Mesenchymal stem cell (in vitro differentiated cells and primary cell): ENCODE measurements around the gene CSGALNACT2.

Source experiments
- DNase-seq: peaks from one replicate; pipeline ENCODE4 v3.0.0-alpha.2; 2013
- H2AFZ ChIP-seq: one replicate; pipeline ENCODE4 v1.6.1; 2013; ENCODE audit warnings: low read depth, mild to moderate bottlenecking, control low read depth, inconsistent platforms, low read length, moderate library complexity
- H2AK5ac ChIP-seq: 2 replicates; pipeline ENCODE4 v1.6.1; 2013; ENCODE audit warnings: low read length, moderate library complexity, mild to moderate bottlenecking, inconsistent platforms; ENCODE audit not compliant: severe bottlenecking
- H2BK120ac ChIP-seq: one replicate; pipeline ENCODE4 v1.6.1; 2013; ENCODE audit warnings: low read depth, mild to moderate bottlenecking, inconsistent platforms, low read length, moderate library complexity
- H2BK12ac ChIP-seq, 2 experiments: one replicate each; pipeline ENCODE4 v1.6.1; 2013; ENCODE audit warnings: inconsistent platforms in 2 of 2, low read length in 2 of 2, mild to moderate bottlenecking in 2 of 2, moderate library complexity in 2 of 2, control low read depth in 1 of 2
- H2BK15ac ChIP-seq: one replicate; pipeline ENCODE4 v1.6.1; 2013; ENCODE audit warnings: mild to moderate bottlenecking, low read depth, inconsistent platforms; ENCODE audit not compliant: poor library complexity, severe bottlenecking
- H2BK5ac ChIP-seq: 2 replicates; pipeline ENCODE4 v1.6.1; 2013; ENCODE audit warnings: low read depth, mild to moderate bottlenecking, low read length, control low read depth, inconsistent platforms; ENCODE audit not compliant: poor library complexity, severe bottlenecking
- H3K14ac ChIP-seq, 2 experiments: one replicate each; pipeline ENCODE4 v1.6.1; 2013; ENCODE audit warnings: inconsistent platforms in 2 of 2, low read length in 2 of 2, control low read depth in 1 of 2, mild to moderate bottlenecking in 1 of 2, moderate library complexity in 1 of 2
- H3K18ac ChIP-seq, 2 experiments: one replicate each; pipeline ENCODE4 v1.6.1; 2013; ENCODE audit warnings: inconsistent platforms in 2 of 2, low read length in 2 of 2, control low read depth in 1 of 2, low read depth in 1 of 2, mild to moderate bottlenecking in 1 of 2
- H3K23ac ChIP-seq, 2 experiments: one replicate each; pipeline ENCODE4 v1.6.1; 2013; ENCODE audit warnings: inconsistent platforms in 2 of 2, low read length in 2 of 2, mild to moderate bottlenecking in 2 of 2, moderate library complexity in 2 of 2, control low read depth in 1 of 2
- H3K27ac ChIP-seq: 2 replicates; pipeline ENCODE4 v1.5.1; 2013; ENCODE audit warnings: mild to moderate bottlenecking, moderate library complexity, low read length, control low read depth, inconsistent platforms; ENCODE audit not compliant: poor library complexity, severe bottlenecking
- H3K27me3 ChIP-seq, 2 experiments: 2 replicates each; pipeline versions ENCODE4 v1.6.1 to v1.7.0; 2013; ENCODE audit warnings: low read length in 2 of 2, mild to moderate bottlenecking in 2 of 2, moderate library complexity in 2 of 2, control low read depth in 1 of 2, inconsistent platforms in 1 of 2; ENCODE audit not compliant: control insufficient read depth in 1 of 2, insufficient read depth in 1 of 2
- H3K36me3 ChIP-seq, 2 experiments: 2 replicates each; pipeline versions ENCODE4 v1.6.1 to v1.7.0; 2013; ENCODE audit warnings: low read length in 2 of 2, control low read depth in 1 of 2, inconsistent platforms in 1 of 2, low read depth in 1 of 2, mild to moderate bottlenecking in 1 of 2; ENCODE audit not compliant: insufficient read depth in 2 of 2, control insufficient read depth in 1 of 2
- H3K4ac ChIP-seq, 2 experiments: one replicate each; pipeline ENCODE4 v1.6.1; 2013; ENCODE audit warnings: inconsistent platforms in 2 of 2, low read length in 2 of 2, mild to moderate bottlenecking in 2 of 2, moderate library complexity in 2 of 2, control low read depth in 1 of 2, low read depth in 1 of 2
- H3K4me1 ChIP-seq: 2 replicates; pipeline ENCODE4 v1.6.1; 2013; ENCODE audit warnings: low read depth, low read length, control low read depth; ENCODE audit not compliant: control insufficient read depth, insufficient read depth
- H3K4me2 ChIP-seq: 2 replicates; pipeline ENCODE4 v1.6.1; 2013; ENCODE audit warnings: low read length, mild to moderate bottlenecking, inconsistent platforms; ENCODE audit not compliant: poor library complexity, severe bottlenecking
- H3K4me3 ChIP-seq, 2 experiments: 2 replicates each; pipeline versions ENCODE4 v1.5.1 to v1.7.0; 2013; ENCODE audit warnings: low read length in 2 of 2, mild to moderate bottlenecking in 2 of 2, control low read depth in 1 of 2, low read depth in 1 of 2; ENCODE audit not compliant: insufficient read depth in 1 of 2
- H3K79me1 ChIP-seq: replicated peaks from 2 replicates; pipeline ENCODE4 v1.6.1; 2013; ENCODE audit warnings: mild to moderate bottlenecking, control low read depth, low read length, inconsistent platforms; ENCODE audit not compliant: poor library complexity, severe bottlenecking
- H3K9ac ChIP-seq: 2 replicates; pipeline ENCODE4 v1.7.0; 2013; ENCODE audit warnings: mild to moderate bottlenecking, low read length, moderate library complexity
- H3K9me3 ChIP-seq: 2 replicates; pipeline ENCODE4 v1.7.0; 2013; ENCODE audit warnings: mild to moderate bottlenecking, low read length; ENCODE audit not compliant: control insufficient read depth
- H4K8ac ChIP-seq: one replicate; pipeline ENCODE4 v1.6.1; 2013; ENCODE audit warnings: inconsistent platforms, mild to moderate bottlenecking, low read length, moderate library complexity
- H4K91ac ChIP-seq: one replicate; pipeline ENCODE4 v1.6.1; 2013; ENCODE audit warnings: mild to moderate bottlenecking, low read length, inconsistent platforms
- WGBS: methylation state at CpG from one replicate; pipeline ENCODE4 v1.1.7; 2013; ENCODE audit warnings: mixed read lengths; 5-methylcytosine and 5-hydroxymethylcytosine counted together

The CSGALNACT2 gene

GRCh38 chr10:43193496-43194080, 55.3 kb downstream of the CSGALNACT2 start:
- Histone ChIP-seq H3K36me3 (peaks cover 27 to 28% of the 10 kb centered on the region in 2 experiments), H3K79me1 (peaks cover 9% of the 10 kb centered on the region), H3K27me3 (no peaks in the 10 kb centered on the region), H2BK12ac (no peak overlapping the region), H2AK5ac (no peak overlapping the region), H3K4me3 (no peak overlapping the region), H3K9me3 (no peaks in the 10 kb centered on the region), H2BK120ac (no peak overlapping the region), H3K27ac (no peak overlapping the region), H3K18ac (no peak overlapping the region), H3K9ac (no peak overlapping the region), H3K14ac (no peak overlapping the region), H3K23ac (no peak overlapping the region), H4K91ac (no peak overlapping the region), H4K8ac (peak overlapping the region; percentile 50), H2BK5ac (no peak overlapping the region), H3K4me1 (no peaks in the 10 kb centered on the region), H2BK15ac (no peak overlapping the region), H3K4ac (no peak overlapping the region), H3K4me2 (no peak overlapping the region), H2AFZ (no peak overlapping the region)
- no peak for DNase-seq
- WGBS = 90% methylated on average over 8 of the region's 8 CpGs

GRCh38 chr10:43194266-43194665, 56.0 kb downstream of the CSGALNACT2 start:
- WGBS = 95% methylated on average over 2 of the region's 4 CpGs

GRCh38 chr10:43194859-43195258, 56.6 kb downstream of the CSGALNACT2 start:
- 93% methylated on average over 9 of the region's 9 CpGs for WGBS
- no peaks in the 10 kb centered on the region for H3K4me1 ChIP-seq
- no peak overlapping the region for H3K23ac ChIP-seq
- H2BK15ac ChIP-seq = no peak overlapping the region
- no peak overlapping the region for H4K91ac ChIP-seq
- H3K4me2 ChIP-seq = no peak overlapping the region
- H3K27ac ChIP-seq = no peak overlapping the region
- H2AFZ ChIP-seq = no peak overlapping the region
- no peaks in the 10 kb centered on the region for H3K27me3 ChIP-seq
- no peak for DNase-seq
- no peak overlapping the region for H2BK5ac ChIP-seq
- H3K4ac ChIP-seq = no peak overlapping the region
- no peak overlapping the region for H4K8ac ChIP-seq
- no peak overlapping the region for H2AK5ac ChIP-seq
- peak overlapping the region; percentile 4 for H3K9ac ChIP-seq
- no peak overlapping the region for H2BK12ac ChIP-seq
- H2BK120ac ChIP-seq = no peak overlapping the region
- H3K9me3 ChIP-seq = no peaks in the 10 kb centered on the region
- no peak overlapping the region for H3K4me3 ChIP-seq
- peaks cover 19 to 33% of the 10 kb centered on the region in 2 experiments for H3K36me3 ChIP-seq
- H3K14ac ChIP-seq = no peak overlapping the region
- H3K18ac ChIP-seq = no peak overlapping the region
- peaks cover 5% of the 10 kb centered on the region for H3K79me1 ChIP-seq

More at GRCh38 chr10:43194266-43194665, 56.0 kb downstream of the CSGALNACT2 start:
- H3K9ac ChIP-seq = peak overlapping the region; percentile 4
- H3K14ac ChIP-seq = no peak overlapping the region
- no peak overlapping the region for H2BK15ac ChIP-seq
- H3K4me2 ChIP-seq = no peak overlapping the region
- H4K91ac ChIP-seq = no peak overlapping the region
- H3K18ac ChIP-seq = no peak overlapping the region
- H3K27me3 ChIP-seq = no peaks in the 10 kb centered on the region
- H3K36me3 ChIP-seq = peaks cover 21 to 30% of the 10 kb centered on the region in 2 experiments
- H2BK5ac ChIP-seq = no peak overlapping the region
- no peaks in the 10 kb centered on the region for H3K4me1 ChIP-seq
- H2AK5ac ChIP-seq = no peak overlapping the region
- no peak overlapping the region for H2BK120ac ChIP-seq
- H3K27ac ChIP-seq = no peak overlapping the region
- DNase-seq = no peak
- no peak overlapping the region for H2BK12ac ChIP-seq
- H3K23ac ChIP-seq = no peak overlapping the region
- no peak overlapping the region for H4K8ac ChIP-seq
- H2AFZ ChIP-seq = no peak overlapping the region
- H3K4ac ChIP-seq = no peak overlapping the region
- H3K9me3 ChIP-seq = no peaks in the 10 kb centered on the region
- H3K79me1 ChIP-seq = peaks cover 8% of the 10 kb centered on the region
- no peak overlapping the region for H3K4me3 ChIP-seq

GRCh38 chr10:43195557-43195956, 57.3 kb downstream of the CSGALNACT2 start:
- Histone ChIP-seq H3K27me3 (no peaks in the 10 kb centered on the region), H4K8ac (no peak overlapping the region), H3K9me3 (no peaks in the 10 kb centered on the region), H2BK12ac (no peak overlapping the region), H3K14ac (no peak overlapping the region), H3K36me3 (peaks cover 19 to 33% of the 10 kb centered on the region in 2 experiments), H4K91ac (no peak overlapping the region), H3K4me1 (peaks cover 2% of the 10 kb centered on the region), H2AK5ac (no peak overlapping the region), H3K4me3 (no peak overlapping the region), H3K9ac (no peak overlapping the region), H3K4ac (no peak overlapping the region), H3K18ac (no peak overlapping the region), H2AFZ (no peak overlapping the region), H2BK5ac (no peak overlapping the region), H3K79me1 (peaks cover 5% of the 10 kb centered on the region), H3K4me2 (no peak overlapping the region), H3K23ac (no peak overlapping the region), H2BK15ac (no peak overlapping the region), H2BK120ac (no peak overlapping the region), H3K27ac (no peak overlapping the region)
- 96% methylated on average over 7 of the region's 12 CpGs for WGBS
- DNase-seq = no peak
